OCI-LY7 (cell line): ENCODE results near the gene SYNGAP1. TPM values are rescaled to one million over a fixed set of nuclear protein-coding genes. Genes with fewer than 3 reads are reported as not detected.
"Not testable (repeated sequence)": the region's sequence is repeated elsewhere in the genome, so short reads cannot be mapped to it uniquely, and the experiment has no call there.

Experiments used
- BruUV-seq: library from RNA; stranded (reverse); fragments of 400-500 nt; replicated peaks from 2 replicates; lab custom pipeline; 2021; lab: Mats Ljungman, UMichigan
- CTCF ChIA-PET: fragments of 300-600 bp; sonication (Branson Sonifier 250); formaldehyde crosslinking; loops from one replicate; lab custom pipeline; 2022; ENCODE audit warnings: antibody characterized with exemption; ENCODE audit not compliant: unreplicated experiment; lab: Charles Lee
- POLR2A ChIA-PET: fragments of 300-600 bp; sonication (Branson Sonifier 250); formaldehyde crosslinking; loops from one replicate; lab custom pipeline; 2022; ENCODE audit warnings: antibody characterized with exemption; lab: Charles Lee
- DNase-seq: peaks from one replicate; pipeline ENCODE4 v3.0.0-alpha.2; 2015; ENCODE audit warnings: low spot score
- H2AFZ ChIP-seq: fragments of 200-600 bp; sonication (generic), shearing (Covaris generic); 2 replicates; pipeline ENCODE4 v1.6.1; 2014; ENCODE audit warnings: mild to moderate bottlenecking, antibody characterized with exemption, low read length, moderate library complexity
- H3K27ac ChIP-seq: fragments of 200-600 bp; sonication (generic); 2 replicates; pipeline ENCODE4 v1.5.1; 2014; ENCODE audit warnings: mixed run types, low read depth, mild to moderate bottlenecking, moderate library complexity, low read length, inconsistent platforms; ENCODE audit not compliant: poor library complexity, severe bottlenecking
- H3K36me3 ChIP-seq: fragments of 200-600 bp; sonication (generic); 2 replicates; pipeline ENCODE4 v1.6.1; 2014; ENCODE audit warnings: mild to moderate bottlenecking, antibody characterized with exemption, low read length, moderate library complexity, mixed read lengths; ENCODE audit not compliant: insufficient read depth
- H3K4me1 ChIP-seq: fragments of 200-600 bp; sonication (generic); 2 replicates; pipeline ENCODE4 v1.5.1; 2014; ENCODE audit warnings: mild to moderate bottlenecking, low read length; ENCODE audit not compliant: insufficient read depth, poor library complexity, severe bottlenecking
- H3K4me2 ChIP-seq: fragments of 200-600 bp; sonication (generic); 2 replicates; pipeline ENCODE4 v1.6.1; 2014; ENCODE audit warnings: mild to moderate bottlenecking, low read length
- H3K4me3 ChIP-seq: fragments of 200-600 bp; sonication (generic); 2 replicates; pipeline ENCODE4 v1.5.1; 2014; ENCODE audit warnings: mild to moderate bottlenecking, low read depth, low read length; ENCODE audit not compliant: poor library complexity, severe bottlenecking
- H3K79me2 ChIP-seq: fragments of 200-600 bp; sonication (generic); 2 replicates; pipeline ENCODE4 v1.6.1; 2016; ENCODE audit warnings: low read depth, mild to moderate bottlenecking, low read length, moderate library complexity, mixed read lengths; ENCODE audit not compliant: insufficient read depth
- H3K9me2 ChIP-seq: fragments of 200-600 bp; sonication (generic); 2 replicates; pipeline ENCODE4 v1.6.1; 2016; ENCODE audit warnings: mild to moderate bottlenecking, low read length, mixed read lengths; ENCODE audit not compliant: insufficient read depth
- H3K9me3 ChIP-seq: fragments of 200-600 bp; sonication (generic); 2 replicates; pipeline ENCODE4 v1.6.1; 2014; ENCODE audit warnings: mild to moderate bottlenecking, mixed run types, low read length, mixed read lengths
- H4K20me1 ChIP-seq: fragments of 200-600 bp; sonication (generic); 2 replicates; pipeline ENCODE4 v1.6.1; 2014; ENCODE audit warnings: mild to moderate bottlenecking, antibody characterized with exemption, low read length, moderate library complexity, mixed read lengths; ENCODE audit not compliant: insufficient read depth
- CTCF ChIP-seq: fragments of 200-600 bp; sonication (generic); conservative IDR thresholded peaks from 2 replicates; pipeline ENCODE4 v1.5.1; 2014; ENCODE audit warnings: mild to moderate bottlenecking, antibody characterized with exemption, low read length, moderate library complexity, mixed read lengths
- EZH2phosphoT487 ChIP-seq: fragments of 200-600 bp; sonication (generic); IDR thresholded peaks from 2 replicates; pipeline ENCODE4 v1.6.1; 2018; ENCODE audit warnings: low read depth, borderline replicate concordance, mild to moderate bottlenecking, mixed run types, antibody characterized with exemption, low read length, moderate library complexity, mixed read lengths
- intact Hi-C: fragments of 100-400 bp; cut with micrococcal nuclease; formaldehyde crosslinking; loops from one replicate; pipeline ENCODE4 v1.10.0; 2022; ENCODE audit not compliant: unreplicated experiment
- total RNA-seq, 2 experiments: library from RNA; depleted of rRNA in 1 of 2; stranded (reverse); fragments of >200 nt in 1 of 2; shearing (Covaris generic) in 1 of 2; gene quantifications; 2 replicates each; pipeline ENCODE4 v1.2.3, GENCODE V29; 2014 to 2022

SYNGAP1 gene
- total RNA-seq, 2 experiments from 2014 or later: 5.6 to 30.7 TPM

- no peak for DNase-seq
- ChIA-PET POLR2A (interaction anchor here (0.9 kb wide), 1 partner anchor 69 kb away, joined by 4 read pairs; no protein-coding TSS in a partner anchor), CTCF (no interaction called here)
- Histone ChIP-seq H3K27ac (no peak overlapping the region), H3K4me3 (no peak overlapping the region), H2AFZ (no peak overlapping the region), H3K36me3 (no peaks in the 10 kb centered on the region), H3K4me1 (no peaks in the 10 kb centered on the region), H4K20me1 (no peaks in the 10 kb centered on the region), H3K9me3 (no peaks in the 10 kb centered on the region), H3K79me2 (no peaks in the 10 kb centered on the region), H3K4me2 (no peak overlapping the region), H3K9me2 (no peaks in the 10 kb centered on the region)
- no peak for TF ChIP-seq CTCF
- TF ChIP-seq EZH2phosphoT487: no peak
- intact Hi-C loops: loop anchor here (10.0 kb wide), 1 partner anchor 57 kb away; no protein-coding TSS in a partner anchor
- BruUV-seq: no TSS peak
Observed at GRCh38 chr6:33477864-33478263, 58.0 kb downstream of the SYNGAP1 start.

- no TSS peak for BruUV-seq
- POLR2A ChIA-PET: no interaction called here
- no peaks in the 10 kb centered on the region for H3K36me3 ChIP-seq
- CTCF ChIA-PET: no interaction called here
- no peak for TF ChIP-seq EZH2phosphoT487
- no peak for TF ChIP-seq CTCF
- no peaks in the 10 kb centered on the region for H3K9me2 ChIP-seq
- H4K20me1 ChIP-seq: no peaks in the 10 kb centered on the region
- DNase-seq: no peak
- no peaks in the 10 kb centered on the region for H3K9me3 ChIP-seq
- H3K4me1 ChIP-seq: no peaks in the 10 kb centered on the region
- no peak overlapping the region for H2AFZ ChIP-seq
- no peaks in the 10 kb centered on the region for H3K79me2 ChIP-seq
- intact Hi-C loops: no loop called here
- no peak overlapping the region for H3K4me2 ChIP-seq
- H3K27ac ChIP-seq: no peak overlapping the region
- H3K4me3 ChIP-seq: no peak overlapping the region
Observed at GRCh38 chr6:33481192-33481591, 61.3 kb downstream of the SYNGAP1 start.

GRCh38 chr6:33482620-33483019 is 62.8 kb downstream of the SYNGAP1 start:
- CTCF ChIA-PET, H2AFZ ChIP-seq, H3K27ac ChIP-seq, H3K9me3 ChIP-seq, intact Hi-C loops, H3K79me2 ChIP-seq, H3K4me1 ChIP-seq, H3K9me2 ChIP-seq, BruUV-seq, H3K4me3 ChIP-seq, H3K4me2 ChIP-seq, H4K20me1 ChIP-seq, DNase-seq, POLR2A ChIA-PET, H3K36me3 ChIP-seq: not testable (repeated sequence)
